T-helper 17 cell (primary cell): ENCODE measurements around the gene PACRG. TPM values are rescaled to one million over a fixed set of nuclear protein-coding genes. Genes with fewer than 3 reads are reported as not detected.

ENCODE experiments used
- ATAC-seq: fragments of 150-1000 bp; cut with Tn5 transposase; 2 replicates; pipeline ENCODE4 v1.10.0; 2021; ENCODE audit warnings: mild to moderate bottlenecking, moderate library complexity
- DNase-seq, 3 donors: peaks; one replicate each; pipeline versions ENCODE4 v3.0.0 to v3.0.0-alpha.2; 2020 to 2021
- H3K9me3 ChIP-seq: one replicate; pipeline ENCODE4 v1.7.0; 2013; ENCODE audit warnings: low read length, mild to moderate bottlenecking; ENCODE audit not compliant: control insufficient read depth, poor library complexity, severe bottlenecking
- H3K27ac Mint-ChIP-seq: one replicate; pipeline ENCODE4 v1.8.0; 2022; ENCODE audit warnings: mild to moderate bottlenecking, moderate library complexity, mixed read lengths
- H3K27me3 Mint-ChIP-seq: one replicate; pipeline ENCODE4 v1.8.0; 2022; ENCODE audit warnings: mixed read lengths
- H3K36me3 Mint-ChIP-seq: one replicate; pipeline ENCODE4 v1.8.0; 2022; ENCODE audit warnings: low read depth, mixed read lengths
- H3K4me1 Mint-ChIP-seq: one replicate; pipeline ENCODE4 v1.8.0; 2022; ENCODE audit warnings: mild to moderate bottlenecking, mixed read lengths
- H3K4me3 Mint-ChIP-seq: one replicate; pipeline ENCODE4 v1.8.0; 2022; ENCODE audit warnings: mild to moderate bottlenecking, moderate library complexity, mixed read lengths
- total RNA-seq, 4 donors: library from RNA in 2 of 4; stranded (reverse) in 2 of 4; gene quantifications; one replicate each; pipeline ENCODE4 v1.2.3 and lab custom pipeline; 2022 to 2026

Gene PACRG
- total RNA-seq, 2 donors from 2014 or later = 1.6 to 2.0 TPM

- H3K27me3 Mint-ChIP-seq = peaks cover 27% of the 10 kb centered on the region
- no peaks in the 10 kb centered on the region for H3K9me3 ChIP-seq
- no peak overlapping the region for H3K27ac Mint-ChIP-seq
- no peak overlapping the region for H3K4me3 Mint-ChIP-seq
- H3K36me3 Mint-ChIP-seq = peaks cover under 1% of the 10 kb centered on the region
- DNase-seq = no peak
- peaks cover 2% of the 10 kb centered on the region for H3K4me1 Mint-ChIP-seq
- ATAC-seq = no peak
These were observed 458.8 kb downstream of the PACRG start for GRCh38 chr6:163186527-163186926.

- Mint-ChIP-seq H3K4me1 (no peaks in the 10 kb centered on the region), H3K27me3 (peaks cover 25% of the 10 kb centered on the region), H3K4me3 (no peak overlapping the region), H3K27ac (no peak overlapping the region), H3K36me3 (peaks cover 3% of the 10 kb centered on the region)
- DNase-seq = no peak
- no peaks in the 10 kb centered on the region for H3K9me3 ChIP-seq
- ATAC-seq = no peak
These were observed 459.4 kb downstream of the PACRG start for GRCh38 chr6:163187201-163187600.

- DNase-seq = no peak
- H3K36me3 Mint-ChIP-seq = peaks cover 3% of the 10 kb centered on the region
- H3K4me1 Mint-ChIP-seq = no peaks in the 10 kb centered on the region
These were observed 459.8 kb downstream of the PACRG start for GRCh38 chr6:163187606-163188005.

DNA sequence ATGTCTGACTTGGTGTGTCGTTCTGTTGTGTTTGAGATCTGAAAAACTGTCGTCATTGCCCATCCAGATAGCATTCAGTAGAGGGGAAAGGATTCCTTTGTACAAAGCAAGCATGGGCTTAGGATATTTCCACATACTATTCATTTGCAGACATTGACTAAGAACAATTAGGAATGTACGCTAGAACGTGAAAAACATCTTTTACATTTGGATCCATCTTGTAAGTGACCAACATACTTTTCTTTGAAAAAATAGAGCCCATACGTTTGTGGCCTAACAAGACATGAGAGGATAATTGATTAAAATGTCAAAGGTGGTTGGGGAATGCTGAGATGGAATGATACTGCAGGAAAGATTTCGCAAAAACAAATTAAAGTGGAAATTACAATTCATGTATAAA, 461.0 kb downstream of the PACRG start:
- H3K9me3 ChIP-seq = no peaks in the 10 kb centered on the region
- Mint-ChIP-seq H3K36me3 (peaks cover 3% of the 10 kb centered on the region), H3K4me3 (no peak overlapping the region), H3K27ac (no peak overlapping the region), H3K27me3 (peaks cover 19% of the 10 kb centered on the region), H3K4me1 (no peaks in the 10 kb centered on the region)
- DNase-seq (no peak), ATAC-seq (no peak)

More at GRCh38 chr6:163187606-163188005, 459.8 kb downstream of the PACRG start:
- Mint-ChIP-seq H3K27ac (no peak overlapping the region), H3K27me3 (peaks cover 20% of the 10 kb centered on the region), H3K4me3 (no peak overlapping the region)
- H3K9me3 ChIP-seq = no peaks in the 10 kb centered on the region
- no peak for ATAC-seq

DNA sequence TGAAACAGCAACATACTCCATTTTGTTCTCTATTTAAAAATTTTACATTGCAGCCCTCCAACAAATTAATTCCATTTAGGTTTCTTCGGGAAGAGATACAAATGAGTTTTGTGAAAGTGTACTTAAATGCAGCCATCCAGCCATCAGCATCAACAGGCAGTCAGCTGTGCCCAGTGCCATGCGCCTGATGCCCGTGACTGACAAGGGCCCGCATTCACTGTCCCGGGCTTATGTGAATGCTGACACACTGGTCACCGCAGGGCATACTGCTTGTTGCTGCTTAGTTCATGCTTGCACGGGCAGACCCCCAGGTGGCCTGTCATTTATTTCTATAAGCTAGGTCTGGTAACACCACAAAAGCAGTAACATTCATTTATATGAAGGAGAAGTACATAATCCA, 461.8 kb downstream of the PACRG start:
- Mint-ChIP-seq H3K4me1 (no peaks in the 10 kb centered on the region), H3K4me3 (no peak overlapping the region), H3K36me3 (peaks cover 3% of the 10 kb centered on the region), H3K27me3 (peaks cover 25% of the 10 kb centered on the region), H3K27ac (no peak overlapping the region)
- DNase-seq (no peak), ATAC-seq (no peak)
- no peaks in the 10 kb centered on the region for H3K9me3 ChIP-seq

DNA sequence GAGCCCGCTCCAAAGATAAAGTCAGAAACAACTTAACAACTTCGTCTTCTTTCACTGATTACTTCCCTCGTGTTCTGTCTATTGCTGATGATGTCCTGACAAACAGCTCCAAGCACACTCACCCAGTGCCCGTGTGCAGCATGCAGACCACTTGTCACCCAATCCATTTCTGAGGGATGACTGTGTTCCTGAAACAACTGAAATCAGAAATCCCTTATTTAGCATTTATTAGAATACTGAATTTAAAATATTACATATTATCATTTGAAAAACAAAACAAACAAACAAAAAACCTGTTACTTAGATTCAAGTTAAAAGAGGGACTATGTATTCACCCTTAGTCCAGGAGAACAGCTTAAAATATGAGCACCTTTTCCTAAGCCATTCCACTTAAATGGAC, 463.0 kb downstream of the PACRG start:
- peaks cover 26% of the 10 kb centered on the region for H3K27me3 Mint-ChIP-seq
- ATAC-seq = no peak
- H3K9me3 ChIP-seq = no peaks in the 10 kb centered on the region
- no peak overlapping the region for H3K4me3 Mint-ChIP-seq
- H3K4me1 Mint-ChIP-seq = no peaks in the 10 kb centered on the region
- H3K27ac Mint-ChIP-seq = no peak overlapping the region
- no peak for DNase-seq
- peaks cover 3% of the 10 kb centered on the region for H3K36me3 Mint-ChIP-seq

DNA sequence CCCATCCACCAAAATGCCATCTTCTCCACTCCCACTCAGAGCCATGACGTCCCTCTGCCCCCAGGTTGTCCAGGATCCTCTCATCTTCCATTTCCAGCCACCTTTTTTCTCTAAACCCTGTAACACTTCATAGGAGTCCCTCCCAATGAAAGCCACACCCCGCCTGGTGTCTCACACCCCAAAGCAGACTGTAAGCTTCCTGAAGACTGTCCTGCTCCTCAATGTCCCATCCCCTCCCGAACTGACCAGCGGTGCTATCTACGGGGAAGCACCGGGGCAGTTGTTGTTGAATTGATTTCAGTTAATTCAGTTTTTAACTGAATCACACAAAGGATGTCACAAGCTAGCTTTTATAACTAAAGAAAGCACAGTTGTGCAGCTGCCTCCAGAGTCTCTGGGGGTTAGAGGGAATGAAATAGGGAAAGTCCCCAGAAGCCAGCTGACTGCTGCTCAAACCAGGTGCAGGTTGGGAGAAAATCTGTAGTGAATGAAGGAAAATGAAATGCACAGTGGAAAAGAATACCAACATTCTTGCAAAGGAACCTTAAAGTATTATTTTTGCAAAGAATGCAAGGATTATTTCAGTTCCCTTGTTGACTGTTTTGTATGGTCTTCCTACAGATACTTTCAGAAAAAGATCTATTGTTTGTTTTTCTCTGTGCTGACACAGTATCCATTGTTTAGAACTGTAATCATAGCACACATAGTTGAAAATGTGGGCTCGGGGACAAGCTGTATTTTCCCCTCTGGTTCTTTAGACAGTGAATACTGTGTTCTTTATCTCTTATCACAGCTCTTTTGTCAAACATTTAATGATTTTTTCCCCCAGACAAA, 464.1 kb downstream of the PACRG start:
- ATAC-seq (no peak), DNase-seq (no peak)
- H3K27ac Mint-ChIP-seq = no peak overlapping the region
- no peaks in the 10 kb centered on the region for H3K9me3 ChIP-seq
- H3K4me1 Mint-ChIP-seq = no peaks in the 10 kb centered on the region
- peaks cover 3% of the 10 kb centered on the region for H3K36me3 Mint-ChIP-seq
- peaks cover 20% of the 10 kb centered on the region for H3K27me3 Mint-ChIP-seq
- no peak overlapping the region for H3K4me3 Mint-ChIP-seq

DNA sequence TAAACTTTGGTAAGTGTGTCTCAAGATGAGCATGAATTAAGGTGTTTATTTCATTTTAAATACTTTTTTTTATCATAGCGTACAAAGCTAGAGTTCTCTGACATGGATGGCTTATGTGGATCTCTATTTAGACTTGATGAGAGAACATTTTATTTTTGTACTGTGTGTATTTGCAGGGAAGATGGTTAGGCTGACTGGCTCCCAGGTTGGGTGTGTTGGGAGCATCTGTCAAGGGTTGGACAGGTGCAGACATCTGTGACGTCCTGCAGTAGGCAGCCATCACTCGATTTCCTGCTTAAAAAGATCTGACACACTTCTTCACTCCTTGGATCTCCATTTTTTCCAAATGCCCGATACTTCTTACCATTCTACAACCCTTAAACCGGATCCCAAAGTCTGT, 464.8 kb downstream of the PACRG start:
- ATAC-seq (no peak), DNase-seq (no peak)
- no peaks in the 10 kb centered on the region for H3K4me1 Mint-ChIP-seq
- no peak overlapping the region for H3K27ac Mint-ChIP-seq
- H3K9me3 ChIP-seq = no peaks in the 10 kb centered on the region
- peaks cover 19% of the 10 kb centered on the region for H3K27me3 Mint-ChIP-seq
- H3K36me3 Mint-ChIP-seq = peaks cover 3% of the 10 kb centered on the region
- H3K4me3 Mint-ChIP-seq = no peak overlapping the region

GRCh38 chr6:163193326-163193725, 465.6 kb downstream of the PACRG start:
- H3K9me3 ChIP-seq = no peaks in the 10 kb centered on the region
- Mint-ChIP-seq H3K4me3 (no peak overlapping the region), H3K4me1 (no peaks in the 10 kb centered on the region), H3K36me3 (peaks cover 3% of the 10 kb centered on the region), H3K27me3 (peaks cover 19% of the 10 kb centered on the region), H3K27ac (no peak overlapping the region)
- no peak for ATAC-seq
- no peak for DNase-seq

- Mint-ChIP-seq H3K4me3 (no peak overlapping the region), H3K27ac (no peak overlapping the region), H3K27me3 (peaks cover 28% of the 10 kb centered on the region), H3K36me3 (peaks cover 3% of the 10 kb centered on the region), H3K4me1 (no peaks in the 10 kb centered on the region)
- DNase-seq (no peak), ATAC-seq (no peak)
- no peaks in the 10 kb centered on the region for H3K9me3 ChIP-seq
These were observed 468.2 kb downstream of the PACRG start for GRCh38 chr6:163195721-163196691.

- peaks cover 32% of the 10 kb centered on the region for H3K27me3 Mint-ChIP-seq
- ATAC-seq = no peak
- no peaks in the 10 kb centered on the region for H3K9me3 ChIP-seq
- no peaks in the 10 kb centered on the region for H3K4me1 Mint-ChIP-seq
- no peak overlapping the region for H3K27ac Mint-ChIP-seq
- DNase-seq = no peak
- no peak overlapping the region for H3K4me3 Mint-ChIP-seq
- no peaks in the 10 kb centered on the region for H3K36me3 Mint-ChIP-seq
These were observed 470.1 kb downstream of the PACRG start for GRCh38 chr6:163197839-163198238.

GRCh38 chr6:163198396-163198795, 470.6 kb downstream of the PACRG start:
- DNase-seq (no peak), ATAC-seq (no peak)
- Mint-ChIP-seq H3K4me1 (no peaks in the 10 kb centered on the region), H3K4me3 (no peak overlapping the region), H3K36me3 (no peaks in the 10 kb centered on the region), H3K27me3 (peaks cover 37% of the 10 kb centered on the region), H3K27ac (no peak overlapping the region)
- no peaks in the 10 kb centered on the region for H3K9me3 ChIP-seq

GRCh38 chr6:163199371-163199770, 471.6 kb downstream of the PACRG start:
- Mint-ChIP-seq H3K4me3 (no peak overlapping the region), H3K4me1 (no peaks in the 10 kb centered on the region), H3K27ac (no peak overlapping the region), H3K36me3 (no peaks in the 10 kb centered on the region), H3K27me3 (peaks cover 34% of the 10 kb centered on the region)
- ATAC-seq (no peak), DNase-seq (no peak)
- H3K9me3 ChIP-seq = no peaks in the 10 kb centered on the region
